Pancreas (tissue), 10 donors: ENCODE data around the gene RPEL1. TPM values are rescaled to one million over a fixed set of nuclear protein-coding genes. Genes with fewer than 3 reads are reported as not detected.
A peak's percentile ranks its signal among the peaks of the same experiment; 100 is the strongest.
"Not testable (repeated sequence)": the region's sequence is repeated elsewhere in the genome, so short reads cannot be mapped to it uniquely, and the experiment has no call there.

ENCODE experiments used
- ATAC-seq, 4 donors: fragments of 200-7000 bp; cut with Tn5 transposase; one replicate each; pipeline versions ENCODE4 v1.8.0 to v1.9.1; 2020; ENCODE audit warnings: mild to moderate bottlenecking in 4 of 4, moderate library complexity in 4 of 4
- DNase-seq, 6 donors: peaks; one replicate each; pipeline ENCODE4 v3.0.0-alpha.2; 2020
- FAIRE-seq: peaks from 2 replicates; lab custom pipeline; 2012; peaks lifted over from hg19 to GRCh38; lab: Jason Lieb, UNC
- H3K27ac ChIP-seq, 4 donors: fragments of 200-600 bp; sonication (generic); 1 replicate in 3 of 4; 2 replicates in 1 of 4; pipeline versions ENCODE4 v1.5.0 to v1.8.0; 2020
- H3K27me3 ChIP-seq, 4 donors: fragments of 200-600 bp; one replicate each; pipeline ENCODE4 v1.8.0; 2021
- H3K36me3 ChIP-seq, 3 donors: fragments of 200-600 bp; sonication (generic) in 1 of 3; one replicate each; pipeline versions ENCODE4 v1.5.0 to v1.8.0; 2020 to 2021
- H3K4me1 ChIP-seq, 3 donors: fragments of 200-600 bp; one replicate each; pipeline ENCODE4 v1.8.0; 2021
- H3K4me3 ChIP-seq, 4 donors: fragments of 200-600 bp; sonication (generic) in 2 of 4; one replicate each; pipeline versions ENCODE4 v1.5.0 to v1.8.0; 2020 to 2021
- H3K9me3 ChIP-seq, 4 donors: fragments of 200-600 bp; one replicate each; pipeline ENCODE4 v1.8.0; 2021
- CTCF ChIP-seq, 4 donors: fragments of 200-600 bp; sonication (generic) in 3 of 4; IDR thresholded peaks; one replicate each; pipeline versions ENCODE4 v1.5.0 to v1.8.0; 2021; ENCODE audit warnings: antibody characterized with exemption in 4 of 4
- WGBS, 2 donors: extraction: QIAGEN DNeasy Blood & Tissue Kit; methylation state at CpG; one replicate each; pipeline ENCODE4 v1.1.7; 2013; 5-methylcytosine and 5-hydroxymethylcytosine counted together
- intact Hi-C, 3 donors: fragments of 100-400 bp; cut with DNase I; formaldehyde crosslinking; loops; one replicate each; pipeline versions ENCODE4 v1.11.1 to v1.14.2; 2022
- polyA plus RNA-seq, 2 donors: library from polyadenylated mRNA; stranded (reverse); fragments of 200-250 nt; gene quantifications; one replicate each; pipeline ENCODE4 v1.2.3, GENCODE V29; 2013
- total RNA-seq, 6 donors: library from RNA; stranded (reverse); fragmentation: NEBNext Ultra II Directional in 4 of 6; extraction: Animal tissue kit (Norgen Biotek cat#: 25700) in 4 of 6; gene quantifications; one replicate each; pipeline versions ENCODE4 v1.2.1 to v1.2.4, GENCODE V29; 2021 to 2023
- donor health status: healthy with polysubstance abuse.
- donor health status: DM: no; HTN: no; CAD: no; lungs with moderate emphysema.
- donor health status: DM: no; HTN: no; CAD: no.
- donor health status: control.
- donor health status: control.
- donor health status: Bipolar disorder and iron deficiency.
- donor health status: DM: yes; HTN: yes; CAD: no.
- donor health status: DM: no; HTN: no; CAD: no.
- donor health status: DM: no; HTN: no; CAD: no.
- donor health status: DM: yes; HTN: yes; CAD: no.

The RPEL1 gene
- total and polyA plus RNA-seq, 8 donors = not detected

DNA sequence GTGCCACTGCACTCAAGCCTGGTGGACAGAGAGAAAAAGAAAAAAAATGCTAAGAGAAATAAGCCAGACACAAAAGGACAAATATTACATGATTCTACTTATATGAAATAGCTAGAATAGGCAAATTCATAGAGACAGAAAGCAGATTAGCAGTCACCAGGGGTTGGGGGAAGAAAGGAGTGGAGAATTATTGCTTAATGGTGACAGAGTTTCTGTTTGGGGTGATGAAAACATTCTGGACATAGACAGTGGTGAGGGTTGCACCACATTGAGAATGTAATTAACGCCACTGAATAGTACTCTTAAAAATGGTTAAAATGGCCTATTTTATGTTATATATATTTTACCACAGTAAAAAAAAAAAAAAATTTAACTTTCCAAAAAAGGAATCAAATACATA, 46.2 kb upstream of the RPEL1 start:
- no peak for FAIRE-seq
- WGBS, 2 donors = 92 to 95% methylated on average over 1 of the region's 1 CpG
- H3K4me1 ChIP-seq = peaks cover 0 to 8% (median 0%) of the 10 kb centered on the region in 3 donors
- no peaks in the 10 kb centered on the region for H3K9me3 ChIP-seq
- no peaks in the 10 kb centered on the region for H3K36me3 ChIP-seq
- H3K4me3 ChIP-seq = no peak overlapping the region
- no peak for DNase-seq
- no peak for ATAC-seq
- no peak for TF ChIP-seq CTCF (IDR thresholded peaks at IDR 0.05)
- H3K27ac ChIP-seq = no peak overlapping the region
- no peaks in the 10 kb centered on the region for H3K27me3 ChIP-seq
- intact Hi-C loops = no loop called here

DNA sequence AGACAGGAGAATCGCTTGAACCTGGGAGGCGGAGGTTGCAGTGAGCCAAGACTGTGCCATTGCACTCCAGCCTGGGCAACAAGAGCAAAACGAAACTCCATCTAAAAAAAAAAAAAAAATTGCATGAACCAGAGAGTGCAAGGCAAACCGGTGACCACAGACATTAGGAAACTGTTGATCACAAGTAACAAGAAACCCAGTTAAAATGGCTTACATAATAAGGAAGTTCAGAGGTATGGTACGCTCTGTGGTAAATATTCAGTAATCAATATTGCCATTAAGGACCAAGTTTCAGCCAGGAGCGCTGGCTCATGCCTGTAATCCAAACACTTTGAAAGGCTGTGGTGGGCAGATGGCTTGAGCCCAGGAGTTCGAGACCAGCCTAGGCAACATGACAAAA, 43.4 kb upstream of the RPEL1 start:
- FAIRE-seq (no peak), ATAC-seq (peak in 1 of 4 donors; percentile 33), DNase-seq (no peak)
- H3K27me3 ChIP-seq = no peaks in the 10 kb centered on the region
- 62 to 73% methylated on average over 7 of the region's 7 CpGs for WGBS, 2 donors
- no peaks in the 10 kb centered on the region for H3K36me3 ChIP-seq
- no peaks in the 10 kb centered on the region for H3K9me3 ChIP-seq
- no peak overlapping the region for H3K4me3 ChIP-seq
- intact Hi-C loops = no loop called here
- H3K27ac ChIP-seq = no peak overlapping the region
- TF ChIP-seq CTCF (IDR thresholded peaks at IDR 0.05) = no peak
- H3K4me1 ChIP-seq = peaks cover 0 to 3% (median 0%) of the 10 kb centered on the region in 3 donors

- no peak for FAIRE-seq
- no peak for TF ChIP-seq CTCF (IDR thresholded peaks at IDR 0.05)
- intact Hi-C loops = no loop called here
- no peak overlapping the region for H3K27ac ChIP-seq
- H3K4me1 ChIP-seq = no peaks in the 10 kb centered on the region
- no peak for DNase-seq
- H3K27me3 ChIP-seq = no peaks in the 10 kb centered on the region
- no peak for ATAC-seq
- H3K4me3 ChIP-seq = no peak overlapping the region
- WGBS, 2 donors = 94 to 98% methylated on average over 3 of the region's 3 CpGs
- no peaks in the 10 kb centered on the region for H3K36me3 ChIP-seq
- H3K9me3 ChIP-seq = no peaks in the 10 kb centered on the region
These were observed 42.2 kb upstream of the RPEL1 start for GRCh38 chr10:103203466-103203865.

GRCh38 chr10:103204353-103205255, 41.1 kb upstream of the RPEL1 start:
- no peak overlapping the region for H3K27ac ChIP-seq
- H3K9me3 ChIP-seq = no peaks in the 10 kb centered on the region
- ATAC-seq (peak in 3 of 4 donors; percentile 52 to 66 (median 55)), FAIRE-seq (no peak), DNase-seq (no peak)
- intact Hi-C loops = no loop called here
- H3K27me3 ChIP-seq = no peaks in the 10 kb centered on the region
- no peak overlapping the region for H3K4me3 ChIP-seq
- 54 to 56% methylated on average over 8 of the region's 8 CpGs for WGBS, 2 donors
- H3K36me3 ChIP-seq = no peaks in the 10 kb centered on the region
- TF ChIP-seq CTCF (IDR thresholded peaks at IDR 0.05) = no peak
- H3K4me1 ChIP-seq = no peaks in the 10 kb centered on the region

- WGBS, 2 donors = 77 to 81% methylated on average over 4 of the region's 4 CpGs
- H3K27ac ChIP-seq, DNase-seq, H3K36me3 ChIP-seq, H3K4me1 ChIP-seq, intact Hi-C loops, FAIRE-seq, H3K9me3 ChIP-seq, ATAC-seq, H3K27me3 ChIP-seq, H3K4me3 ChIP-seq: not testable (repeated sequence)
These were observed 40.3 kb upstream of the RPEL1 start for GRCh38 chr10:103205401-103205800.

DNA sequence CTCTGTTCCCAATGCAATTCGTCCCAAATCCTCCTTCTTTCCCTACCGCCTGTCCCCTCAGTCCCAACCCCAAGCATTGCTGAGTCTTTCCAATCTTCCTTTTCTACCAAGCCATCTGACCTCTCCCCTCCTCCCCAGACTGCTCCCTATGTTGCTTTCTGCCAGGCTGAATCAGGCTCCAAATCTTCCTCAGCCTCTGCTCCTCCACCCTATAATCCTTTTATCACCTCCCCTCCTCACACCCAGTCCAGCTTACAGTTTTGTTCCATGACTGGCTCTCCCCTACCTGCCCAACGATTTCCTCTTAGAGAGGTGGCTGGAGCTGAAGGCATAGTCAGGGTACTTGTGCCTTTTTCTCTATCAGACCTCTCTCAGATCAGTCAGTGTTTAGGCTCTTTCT, 39.0 kb upstream of the RPEL1 start:
- H3K4me3 ChIP-seq, H3K27ac ChIP-seq, FAIRE-seq, H3K4me1 ChIP-seq, ATAC-seq, intact Hi-C loops, H3K36me3 ChIP-seq, H3K9me3 ChIP-seq, DNase-seq, H3K27me3 ChIP-seq: not testable (repeated sequence)
- 66 to 67% methylated on average over 3 of the region's 3 CpGs for WGBS, 2 donors
